GM19467 (cell line): Measurements from ENCODE around the gene DPYD.

Source experiments
- ATAC-seq: cut with Tn5 transposase; IDR thresholded peaks from one replicate; pipeline ENCODE4 v1.9.1; 2021; ENCODE audit warnings: mild to moderate bottlenecking, moderate library complexity; ENCODE audit not compliant: unreplicated experiment

Gene DPYD

GRCh38 chr1:97907886-97908285 lies 12.9 kb downstream of the DPYD start:
- no peak for ATAC-seq

- no peak for ATAC-seq
Measured at GRCh38 chr1:97906567-97907241, 14.1 kb downstream of the DPYD start.

GRCh38 chr1:97905141-97905940 lies 15.5 kb downstream of the DPYD start:
- ATAC-seq, result no peak

GRCh38 chr1:97904534-97904933 lies 16.3 kb downstream of the DPYD start:
- no peak for ATAC-seq

GRCh38 chr1:97903626-97904025 lies 17.2 kb downstream of the DPYD start:
- no peak for ATAC-seq

DNA sequence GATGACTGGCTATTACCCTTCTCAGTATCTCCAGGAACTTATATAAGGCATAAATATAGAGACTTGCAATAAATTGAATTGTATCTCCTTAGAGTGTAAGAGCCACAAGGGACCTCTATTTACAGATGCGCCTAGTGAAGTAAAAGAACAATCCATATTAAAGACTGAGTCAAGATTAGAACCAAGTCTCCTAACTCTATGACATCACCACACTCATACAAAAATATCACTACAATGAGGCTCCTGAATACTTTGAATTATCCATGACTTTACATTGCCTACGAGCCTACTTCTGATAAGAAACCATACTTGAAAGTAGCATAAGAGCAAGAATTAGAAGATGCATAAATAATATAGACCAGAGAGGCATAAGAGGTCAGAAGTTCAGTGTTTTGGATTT lies 18.8 kb downstream of the DPYD start:
- no peak for ATAC-seq

DNA sequence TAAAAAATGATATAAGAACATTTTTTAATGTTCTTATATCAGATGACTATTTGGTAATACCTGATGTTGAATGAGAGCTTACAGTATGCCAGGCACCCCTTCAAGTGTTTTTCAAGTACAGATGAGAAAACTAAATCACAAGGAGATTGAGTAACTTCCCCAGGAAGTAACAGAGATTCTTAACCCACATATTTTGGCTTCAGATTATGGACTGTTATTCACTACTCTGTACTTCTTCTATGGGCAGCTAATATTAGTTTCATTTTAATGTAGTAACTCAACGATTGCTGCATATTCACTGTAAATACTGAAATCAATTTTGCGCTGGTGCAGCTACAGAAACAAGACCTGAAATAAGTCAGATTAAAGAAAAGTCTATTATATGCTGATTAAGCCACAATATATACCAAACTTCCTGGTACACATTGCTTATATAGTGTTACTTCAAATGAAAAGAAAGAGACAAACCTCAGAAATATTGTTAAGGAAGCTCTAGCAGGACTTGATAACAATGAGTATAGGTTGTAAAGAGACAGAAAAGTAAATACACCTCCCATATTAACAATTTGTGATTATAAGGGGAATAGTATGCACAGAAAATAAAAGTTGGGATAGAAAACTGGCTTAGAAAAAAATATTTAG lies 19.7 kb downstream of the DPYD start:
- no peak for ATAC-seq

GRCh38 chr1:97898948-97899347 lies 21.9 kb downstream of the DPYD start:
- ATAC-seq, result no peak

DNA sequence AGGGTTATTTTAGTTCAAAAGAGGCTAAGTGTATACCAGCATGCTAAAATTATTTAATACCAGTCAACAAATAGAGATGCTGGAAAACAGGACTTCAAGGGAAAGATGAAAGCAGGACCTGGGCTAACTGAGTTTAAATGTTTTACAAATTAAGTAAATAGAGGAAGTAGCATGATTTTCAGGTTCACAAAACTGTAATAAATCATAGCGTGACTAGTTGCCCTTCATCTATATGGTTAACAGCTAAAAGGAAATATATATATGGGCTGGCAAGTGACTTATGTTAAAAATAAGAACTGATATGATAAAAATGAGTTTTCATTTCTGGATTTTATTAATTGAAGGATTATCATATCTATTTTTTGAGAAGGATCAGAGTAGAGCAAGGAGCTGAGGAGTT lies 25.6 kb downstream of the DPYD start:
- ATAC-seq, result no peak

DNA sequence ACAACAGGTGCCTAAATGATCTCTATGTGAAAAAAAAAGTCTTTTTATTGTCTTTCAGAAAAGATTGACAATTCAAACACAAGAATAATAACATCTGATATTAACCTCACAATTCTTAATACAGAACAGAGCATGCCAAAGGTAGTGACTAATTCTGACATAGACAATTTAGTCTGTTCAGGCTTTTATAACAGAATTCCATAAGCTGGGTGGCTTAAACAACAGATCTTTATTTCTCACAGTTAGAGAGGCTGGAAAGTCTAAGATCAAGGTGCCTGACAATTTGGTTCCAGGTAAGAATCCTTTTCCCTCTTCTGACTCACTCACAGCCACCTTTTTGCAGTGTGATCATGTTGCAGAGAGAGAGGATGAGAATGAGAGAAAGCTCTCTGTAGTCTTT lies 27.0 kb downstream of the DPYD start:
- ATAC-seq, result no peak

DNA sequence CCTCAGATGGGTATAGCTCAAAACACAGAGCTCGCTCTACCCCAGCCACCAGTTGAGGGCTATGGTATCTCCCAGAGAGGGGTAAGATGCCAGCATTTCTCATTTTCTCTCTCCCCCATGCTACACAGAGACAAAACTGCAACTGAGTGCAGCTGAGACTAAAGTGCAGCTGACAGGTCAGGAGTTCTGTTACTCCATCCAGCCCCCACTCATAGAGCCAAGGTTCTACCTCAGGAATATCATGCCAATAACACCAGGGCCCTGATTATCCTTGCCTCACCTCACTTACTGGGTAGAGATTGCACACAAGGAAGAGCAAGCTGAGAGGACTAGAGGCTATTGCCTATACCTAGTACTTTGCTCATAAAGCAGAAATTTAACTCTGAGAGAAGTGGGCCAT lies 34.6 kb downstream of the DPYD start:
- no peak for ATAC-seq

- no peak for ATAC-seq
Measured at GRCh38 chr1:97883823-97884222, 37.0 kb downstream of the DPYD start.

DNA sequence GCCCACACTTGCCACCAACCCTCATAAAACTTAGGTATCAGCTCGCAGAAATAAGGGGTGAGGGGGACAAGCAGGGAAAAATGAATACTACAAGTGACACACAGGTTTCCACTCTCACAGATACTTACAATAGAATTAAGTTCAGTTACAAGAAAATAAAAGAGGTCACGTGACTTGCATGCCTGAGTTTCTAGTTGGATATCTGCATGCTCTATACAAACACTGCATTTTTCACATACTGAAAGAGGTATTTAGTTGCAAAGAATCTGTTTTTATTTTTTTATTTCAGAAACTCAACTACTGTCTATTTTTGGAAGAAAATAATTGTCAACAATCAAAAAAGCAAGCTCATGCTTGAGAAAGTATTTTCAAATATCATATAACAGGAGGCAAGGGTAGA lies 43.5 kb downstream of the DPYD start:
- no peak for ATAC-seq

DNA sequence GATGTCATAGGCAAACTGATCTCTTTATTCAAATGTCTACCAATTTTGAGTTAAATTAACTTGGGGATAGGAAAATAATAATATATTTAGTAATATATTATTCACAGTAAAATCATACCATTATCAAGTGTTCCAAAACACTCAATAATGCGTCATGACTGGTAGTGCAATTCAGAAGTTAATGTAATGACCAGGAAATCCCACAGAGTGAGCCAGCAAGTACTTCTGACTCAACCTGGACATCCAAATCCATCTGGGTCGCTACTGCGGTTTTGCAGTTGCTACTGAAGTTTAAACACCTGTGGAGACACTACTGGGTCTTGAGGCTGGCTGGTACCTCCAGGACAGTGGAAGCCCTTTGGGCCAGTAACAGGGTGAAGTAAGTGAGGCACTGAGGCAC lies 44.8 kb downstream of the DPYD start:
- ATAC-seq, result no peak

DNA sequence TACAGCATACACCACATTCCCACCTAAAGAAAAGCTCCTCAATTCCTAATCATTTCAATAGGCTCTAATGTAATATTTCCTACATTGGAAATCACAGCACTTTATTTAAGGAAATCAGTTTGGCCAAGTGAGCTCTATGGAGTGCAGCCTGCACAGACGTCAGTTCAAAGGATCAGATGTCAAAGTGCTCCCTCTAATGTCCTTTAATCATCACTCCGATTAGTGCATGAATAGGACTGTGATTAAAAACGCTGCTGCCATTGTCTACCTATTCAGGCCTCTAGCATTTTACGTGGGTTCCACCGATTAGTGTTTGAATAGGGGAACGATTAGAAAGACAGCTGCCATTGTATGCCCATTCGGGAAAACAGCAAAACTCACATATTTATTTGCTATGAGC lies 50.2 kb downstream of the DPYD start:
- ATAC-seq, result no peak

DNA sequence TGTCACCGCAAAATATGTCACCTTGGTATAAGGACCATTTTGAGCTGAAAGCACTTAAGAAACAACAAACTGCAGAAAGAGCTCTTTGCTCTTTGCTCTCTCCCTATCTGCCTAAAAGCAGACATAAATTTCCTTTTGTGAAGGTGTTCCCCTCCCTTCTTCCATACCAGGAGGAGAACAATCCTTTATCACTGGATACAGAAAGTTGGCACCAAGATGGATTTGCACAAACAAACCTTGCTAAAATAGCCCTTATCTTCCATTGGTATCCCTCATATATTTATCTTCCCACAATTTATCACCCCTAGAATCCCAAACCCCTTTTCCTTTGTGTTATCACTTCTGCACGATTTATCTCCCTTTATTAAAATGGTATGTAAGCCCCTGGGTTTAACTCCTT lies 51.4 kb downstream of the DPYD start:
- ATAC-seq, result no peak

DNA sequence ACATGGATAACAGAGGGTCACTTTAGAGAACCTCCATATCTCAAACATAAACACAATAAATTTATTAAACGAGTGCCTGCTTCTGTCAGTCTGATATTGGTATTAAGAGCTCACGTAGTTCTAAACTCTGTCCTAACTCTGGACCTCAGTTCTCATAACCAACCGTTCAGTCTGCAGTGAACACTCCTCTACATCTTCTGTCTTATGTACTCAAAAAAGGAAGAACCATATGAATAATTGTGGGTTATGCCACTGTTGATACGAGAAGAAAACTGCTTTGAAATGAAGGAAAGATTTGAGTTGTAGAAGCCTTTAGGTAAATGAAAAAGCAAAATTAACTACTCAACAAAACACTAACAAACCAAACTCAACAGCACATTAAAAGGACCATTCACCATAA lies 53.7 kb downstream of the DPYD start:
- ATAC-seq, result no peak

- ATAC-seq, result no peak
Measured at GRCh38 chr1:97864615-97865014, 56.2 kb downstream of the DPYD start.

DNA sequence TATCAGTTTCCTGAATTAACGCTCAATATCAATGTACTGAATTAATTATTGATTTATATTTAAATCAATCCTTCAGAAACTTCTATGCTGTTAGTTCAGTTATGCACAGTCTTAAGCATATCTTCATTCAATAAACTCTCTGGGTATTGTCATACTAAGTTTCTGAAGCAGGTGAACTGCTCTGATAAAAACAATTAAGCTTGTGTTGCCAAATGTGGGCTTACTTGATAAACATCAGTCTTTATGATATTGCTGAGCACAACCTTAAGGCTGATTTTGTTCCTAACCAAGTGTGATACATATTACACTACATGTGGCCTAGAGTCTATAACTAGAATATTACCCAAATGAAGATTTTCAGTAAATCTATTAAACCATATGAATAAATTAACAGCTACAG lies 67.6 kb downstream of the DPYD start:
- no peak for ATAC-seq

- ATAC-seq, result no peak
Measured at GRCh38 chr1:97849345-97850340, 71.2 kb downstream of the DPYD start.

GRCh38 chr1:97845805-97846204 lies 75.0 kb downstream of the DPYD start:
- ATAC-seq, result no peak
